Measurements from ENCODE around the gene NUP214. TPM values are rescaled to one million over a fixed set of nuclear protein-coding genes. Genes with fewer than 3 reads are reported as not detected.

NUP214 gene
- 4.1 and 5.2 TPM in 2 replicates for total RNA-seq (2014; rRNA removed; shearing (Covaris generic); ENCODE audit: low replicate concordance)

GRCh38 chr9:131125288-131126058, at the start of gene NUP214:
NUP214 (plus strand) TSS chr9:131125586; CDS start chr9:131125705, 119 bp downstream.
- peak within 1 kb of the TSS; percentile 81 for H3K4me3 ChIP-seq
- H3K9me3 ChIP-seq, result no peaks in the 10 kb centered on the region
- H3K27me3 ChIP-seq, result no peaks in the 10 kb centered on the region
- peaks cover 44% of the 10 kb centered on the region for H3K36me3 ChIP-seq
- DNase-seq, result peak; percentile 99

GRCh38 chr9:131076347-131077195, 48.8 kb upstream of the NUP214 start:
- DNase-seq, result no peak
- no peak overlapping the region for H3K4me3 ChIP-seq
- H3K36me3 ChIP-seq, result no peaks in the 10 kb centered on the region
- H3K27me3 ChIP-seq, result no peaks in the 10 kb centered on the region
- no peaks in the 10 kb centered on the region for H3K9me3 ChIP-seq

DNA sequence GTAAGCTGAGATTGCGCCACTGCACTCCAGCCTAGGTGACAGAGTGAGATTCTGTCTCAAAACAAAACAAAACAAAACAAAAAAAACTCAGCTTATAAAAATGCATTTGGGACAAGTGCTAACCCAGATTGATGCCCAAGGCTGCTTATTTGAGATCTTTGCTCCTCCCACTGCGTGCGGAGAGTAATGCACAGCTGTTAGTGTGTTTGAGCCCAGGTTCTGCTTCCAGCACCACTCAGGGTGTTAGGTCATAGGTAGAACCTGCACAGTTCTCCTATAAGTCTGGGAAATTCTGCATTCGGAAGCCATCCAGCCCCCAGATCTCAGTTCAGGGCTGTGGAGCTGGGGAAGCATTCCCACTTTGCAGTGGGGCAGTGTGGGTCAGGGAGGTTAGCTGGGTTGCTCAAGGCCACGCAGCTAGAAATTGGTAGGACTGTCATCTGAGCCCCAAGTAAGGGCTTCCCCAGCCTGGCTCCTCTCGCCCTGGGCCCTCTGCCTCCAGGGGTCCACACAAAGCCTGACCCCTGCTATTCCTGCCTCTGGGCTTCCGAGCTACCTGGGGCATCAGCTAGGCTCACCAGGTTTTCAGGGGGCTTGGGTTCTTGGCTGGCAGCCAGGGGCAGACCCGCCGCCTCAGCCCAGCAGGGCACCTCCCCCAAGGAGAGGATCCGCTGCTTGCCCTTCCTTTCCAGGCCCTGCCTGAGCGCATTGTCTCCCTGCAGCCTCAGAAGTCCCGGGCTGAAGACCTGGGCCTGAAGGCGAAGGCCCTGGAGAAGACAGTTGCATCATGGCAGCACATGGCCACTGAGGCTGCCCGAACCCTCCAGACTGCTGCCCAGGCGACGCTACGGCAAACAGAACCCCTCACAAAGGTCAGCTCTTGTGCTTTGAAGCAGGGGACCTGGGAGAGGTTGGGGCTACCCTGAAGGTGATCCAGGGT, 46.7 kb upstream of the NUP214 start:
- H3K27me3 ChIP-seq, result no peaks in the 10 kb centered on the region
- no peaks in the 10 kb centered on the region for H3K9me3 ChIP-seq
- no peak overlapping the region for H3K4me3 ChIP-seq
- no peak for DNase-seq
- no peaks in the 10 kb centered on the region for H3K36me3 ChIP-seq

- Histone ChIP-seq H3K27me3 (no peaks in the 10 kb centered on the region), H3K4me3 (no peak overlapping the region), H3K9me3 (no peaks in the 10 kb centered on the region), H3K36me3 (no peaks in the 10 kb centered on the region)
- no peak for DNase-seq
Observed at GRCh38 chr9:131080589-131080988, 44.8 kb upstream of the NUP214 start.

GRCh38 chr9:131081868-131082267, 43.5 kb upstream of the NUP214 start:
- DNase-seq, result no peak
- Histone ChIP-seq H3K27me3 (no peaks in the 10 kb centered on the region), H3K9me3 (no peaks in the 10 kb centered on the region), H3K36me3 (no peaks in the 10 kb centered on the region), H3K4me3 (no peak overlapping the region)

DNA sequence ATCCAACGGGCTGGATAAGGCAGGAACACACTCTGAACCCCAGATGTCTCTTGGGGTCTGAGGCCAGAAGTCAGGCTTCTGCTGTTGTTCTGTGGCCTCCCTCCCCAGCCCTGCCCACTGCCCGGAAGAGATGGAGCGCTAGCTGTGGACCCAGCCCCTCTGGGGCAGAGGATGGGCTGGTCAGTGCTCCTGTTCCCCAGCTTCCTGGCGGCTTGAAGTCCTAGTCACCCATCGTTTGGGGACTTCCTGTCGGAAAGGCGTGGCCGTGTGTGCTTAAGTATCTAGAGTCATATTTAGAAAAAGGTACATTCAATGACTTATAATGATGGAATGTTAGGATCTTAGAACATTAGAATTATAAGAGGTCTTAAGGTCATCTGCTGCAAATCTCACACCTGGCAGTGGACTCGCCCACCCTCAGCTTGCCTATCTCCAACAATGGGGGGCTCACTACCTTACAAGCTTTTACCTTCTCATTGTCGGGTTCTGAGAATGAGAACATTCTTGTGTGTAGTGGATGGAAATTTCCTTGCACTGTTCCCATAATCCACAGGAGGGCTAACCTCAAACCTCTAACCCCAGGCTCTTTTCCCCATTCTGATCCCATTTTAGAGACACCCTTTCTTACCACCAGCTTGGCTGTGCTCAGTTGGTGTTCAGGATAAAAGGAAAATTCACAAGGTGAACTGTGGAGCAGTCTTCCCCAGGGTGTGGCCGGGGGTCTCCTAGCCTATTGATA, 42.4 kb upstream of the NUP214 start:
- Histone ChIP-seq H3K4me3 (no peak overlapping the region), H3K9me3 (no peaks in the 10 kb centered on the region), H3K27me3 (no peaks in the 10 kb centered on the region), H3K36me3 (no peaks in the 10 kb centered on the region)
- DNase-seq, result no peak

GRCh38 chr9:131084661-131085369, 40.6 kb upstream of the NUP214 start:
- no peaks in the 10 kb centered on the region for H3K9me3 ChIP-seq
- H3K36me3 ChIP-seq, result no peaks in the 10 kb centered on the region
- H3K4me3 ChIP-seq, result no peak overlapping the region
- H3K27me3 ChIP-seq, result no peaks in the 10 kb centered on the region
- no peak for DNase-seq

DNA sequence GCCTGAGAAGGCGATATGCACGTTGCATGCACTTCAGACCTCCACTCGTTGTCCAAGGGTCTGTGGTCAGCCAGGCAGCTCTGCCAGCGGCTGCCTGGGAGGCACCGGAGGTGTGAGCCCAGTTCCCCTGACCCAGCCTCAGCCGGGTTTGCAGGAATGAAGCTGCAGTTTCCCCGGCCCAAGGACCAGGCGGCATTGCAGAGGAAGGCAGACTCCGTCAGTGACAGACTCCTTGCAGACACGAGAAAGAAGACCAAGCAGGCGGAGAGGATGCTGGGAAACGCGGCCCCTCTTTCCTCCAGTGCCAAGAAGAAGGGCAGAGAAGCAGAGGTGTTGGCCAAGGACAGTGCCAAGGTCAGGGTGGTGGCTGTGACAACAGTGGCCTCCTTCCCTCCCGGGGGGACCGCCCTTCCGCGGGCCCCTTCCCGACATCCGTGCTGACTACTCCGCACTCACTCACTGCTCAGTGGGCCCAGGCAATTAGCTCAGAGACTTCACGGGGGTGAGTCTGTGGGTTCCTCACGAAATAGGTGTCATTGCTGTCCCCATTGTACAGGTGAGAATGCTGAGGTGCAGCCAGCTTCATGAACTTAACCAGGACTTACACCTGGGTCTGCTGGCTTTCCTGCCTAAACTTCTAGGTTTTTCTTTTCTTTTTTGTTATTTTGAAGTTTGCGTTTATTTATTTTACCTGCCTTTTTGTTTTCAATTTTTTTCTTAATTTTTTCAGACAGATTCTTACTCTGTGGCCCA, 39.8 kb upstream of the NUP214 start:
- no peak overlapping the region for H3K4me3 ChIP-seq
- H3K9me3 ChIP-seq, result no peaks in the 10 kb centered on the region
- DNase-seq, result no peak
- no peaks in the 10 kb centered on the region for H3K27me3 ChIP-seq
- H3K36me3 ChIP-seq, result no peaks in the 10 kb centered on the region

GRCh38 chr9:131087354-131087893, 38.0 kb upstream of the NUP214 start:
- DNase-seq, result no peak
- Histone ChIP-seq H3K27me3 (no peaks in the 10 kb centered on the region), H3K36me3 (no peaks in the 10 kb centered on the region), H3K4me3 (no peak overlapping the region), H3K9me3 (no peaks in the 10 kb centered on the region)

DNA sequence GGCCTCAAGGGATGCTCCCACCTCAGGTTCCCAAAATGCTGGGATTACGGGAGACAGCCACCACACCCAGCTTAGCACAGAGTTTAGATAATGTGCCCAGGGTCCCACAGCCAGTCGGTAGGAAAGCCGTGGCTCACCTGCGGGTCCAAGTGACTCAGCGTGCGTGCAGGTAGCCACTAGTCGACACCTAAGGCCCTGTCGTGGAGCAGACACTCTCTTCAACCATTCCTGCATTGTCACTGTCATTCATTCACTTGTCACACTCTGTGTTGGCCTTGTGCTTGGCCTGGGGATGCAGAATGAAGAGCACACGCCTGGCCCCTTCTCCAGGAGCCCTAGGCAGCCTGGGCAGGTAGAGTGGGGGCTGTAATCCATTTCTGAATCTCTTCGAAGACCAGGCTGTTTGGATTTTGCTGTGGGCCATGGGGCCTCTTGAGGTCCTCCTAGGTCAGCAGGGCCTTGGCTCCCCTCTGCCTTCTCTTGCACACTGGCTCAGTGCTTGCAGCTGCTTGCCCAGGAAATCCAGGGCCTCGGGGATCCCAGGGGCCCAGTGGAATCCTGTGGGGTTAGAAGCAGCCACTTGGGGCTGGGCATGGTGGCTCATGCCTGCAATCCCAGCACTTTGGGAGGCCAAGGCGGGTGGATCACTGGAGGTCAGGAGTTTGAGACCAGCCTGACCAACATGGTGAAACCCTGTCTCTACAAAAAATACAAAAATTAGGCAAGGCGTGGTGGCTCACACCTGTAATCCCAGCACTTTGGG, 35.2 kb upstream of the NUP214 start:
- no peaks in the 10 kb centered on the region for H3K27me3 ChIP-seq
- H3K4me3 ChIP-seq, result no peak overlapping the region
- no peaks in the 10 kb centered on the region for H3K36me3 ChIP-seq
- DNase-seq, result no peak
- H3K9me3 ChIP-seq, result no peaks in the 10 kb centered on the region

DNA sequence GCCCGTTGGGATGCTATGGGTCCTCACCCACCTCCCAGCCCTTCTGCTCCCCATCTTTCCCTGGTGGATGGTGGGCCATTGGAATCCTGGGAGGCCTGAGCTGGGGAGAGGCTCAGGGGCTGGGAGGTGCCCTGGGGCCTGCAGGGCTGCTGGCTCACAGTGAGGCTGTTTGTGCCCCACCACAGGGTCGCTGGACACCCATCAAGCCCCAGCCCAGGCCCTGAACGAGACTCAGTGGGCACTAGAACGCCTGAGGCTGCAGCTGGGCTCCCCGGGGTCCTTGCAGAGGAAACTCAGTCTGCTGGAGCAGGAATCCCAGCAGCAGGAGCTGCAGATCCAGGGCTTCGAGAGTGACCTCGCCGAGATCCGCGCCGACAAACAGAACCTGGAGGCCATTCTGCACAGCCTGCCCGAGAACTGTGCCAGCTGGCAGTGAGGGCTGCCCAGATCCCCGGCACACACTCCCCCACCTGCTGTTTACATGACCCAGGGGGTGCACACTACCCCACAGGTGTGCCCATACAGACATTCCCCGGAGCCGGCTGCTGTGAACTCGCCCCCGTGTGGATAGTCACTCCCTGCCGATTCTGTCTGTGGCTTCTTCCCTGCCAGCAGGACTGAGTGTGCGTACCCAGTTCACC, 33.9 kb upstream of the NUP214 start:
- no peak for DNase-seq
- Histone ChIP-seq H3K27me3 (no peaks in the 10 kb centered on the region), H3K9me3 (no peaks in the 10 kb centered on the region), H3K36me3 (no peaks in the 10 kb centered on the region), H3K4me3 (no peak overlapping the region)

GRCh38 chr9:131092030-131092429, 33.4 kb upstream of the NUP214 start:
- Histone ChIP-seq H3K36me3 (no peaks in the 10 kb centered on the region), H3K27me3 (no peaks in the 10 kb centered on the region), H3K9me3 (no peaks in the 10 kb centered on the region), H3K4me3 (no peak overlapping the region)
- DNase-seq, result no peak

DNA sequence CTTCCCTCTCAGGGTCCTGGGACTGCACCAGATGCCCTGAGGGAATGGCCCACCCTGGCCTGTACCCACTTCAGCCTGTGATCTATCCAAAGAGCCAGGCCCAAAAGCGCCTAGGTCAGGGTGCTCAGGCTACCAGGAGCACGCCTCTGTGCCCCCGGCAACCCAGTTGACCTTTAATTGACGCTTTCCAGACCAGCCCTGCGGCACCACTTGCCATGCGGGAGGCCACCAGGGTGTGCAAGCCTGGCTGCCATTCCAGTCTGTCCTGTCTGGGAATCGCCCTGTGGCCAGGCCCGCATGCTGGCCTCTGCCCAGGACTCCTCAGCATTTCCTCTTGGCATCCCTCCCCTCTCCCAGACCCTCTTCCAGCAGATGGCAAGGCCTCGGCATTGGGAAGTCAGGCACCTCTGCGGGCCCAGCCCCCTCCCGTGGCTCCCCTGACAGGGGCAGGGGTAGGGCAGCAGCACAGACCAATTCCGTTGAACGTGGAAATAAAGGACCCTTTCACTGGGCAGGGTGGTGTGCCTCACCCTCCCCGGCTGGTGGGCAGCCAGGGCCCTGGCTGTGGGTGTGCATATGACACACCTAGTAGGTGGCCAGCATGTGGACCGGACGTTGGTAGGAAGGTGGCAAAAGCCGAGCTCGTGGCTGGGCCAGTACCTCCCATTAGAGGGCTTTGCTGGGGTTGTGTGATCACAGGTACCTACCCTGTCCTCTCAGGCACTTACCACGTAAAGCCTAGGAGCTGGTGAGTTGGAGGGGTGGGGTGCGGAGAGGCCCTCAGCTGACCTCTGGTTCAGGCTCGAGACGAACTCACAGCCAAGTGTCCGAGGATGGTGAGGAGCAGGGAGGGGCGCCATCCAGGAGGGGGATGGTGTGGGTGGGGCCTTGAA, 32.6 kb upstream of the NUP214 start:
- H3K4me3 ChIP-seq, result no peak overlapping the region
- H3K36me3 ChIP-seq, result no peaks in the 10 kb centered on the region
- H3K9me3 ChIP-seq, result no peaks in the 10 kb centered on the region
- H3K27me3 ChIP-seq, result no peaks in the 10 kb centered on the region
- no peak for DNase-seq
